GM18520 (cell line): ENCODE results near the gene PPIA.
"Not testable (repeated sequence)": the region's sequence is repeated elsewhere in the genome, so short reads cannot be mapped to it uniquely, and the experiment has no call there.

ENCODE experiments used
- ATAC-seq: cut with Tn5 transposase; IDR thresholded peaks from one replicate; pipeline ENCODE4 v1.9.1; 2021; ENCODE audit not compliant: unreplicated experiment

Gene PPIA

DNA sequence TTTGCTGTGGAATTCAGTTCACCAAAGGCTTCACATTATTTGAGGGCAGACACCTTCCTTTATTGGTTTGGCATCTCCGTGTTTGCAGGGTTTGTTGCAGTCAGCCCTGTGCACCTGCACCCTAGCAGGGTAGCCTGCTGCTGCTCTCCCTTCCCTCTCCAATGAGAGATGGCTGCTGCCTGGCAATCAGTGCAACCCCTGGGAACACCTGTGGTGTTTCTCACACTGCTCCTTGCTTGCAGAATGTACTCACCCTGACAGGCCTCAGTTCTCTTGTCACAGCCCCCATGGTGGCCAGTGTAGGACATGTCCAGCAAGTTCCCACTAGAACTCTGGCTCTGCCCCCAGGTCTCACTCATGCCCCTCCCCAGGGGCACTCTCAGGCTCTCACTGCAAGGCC, 12.1 kb upstream of the PPIA start:
- no peak for ATAC-seq

DNA sequence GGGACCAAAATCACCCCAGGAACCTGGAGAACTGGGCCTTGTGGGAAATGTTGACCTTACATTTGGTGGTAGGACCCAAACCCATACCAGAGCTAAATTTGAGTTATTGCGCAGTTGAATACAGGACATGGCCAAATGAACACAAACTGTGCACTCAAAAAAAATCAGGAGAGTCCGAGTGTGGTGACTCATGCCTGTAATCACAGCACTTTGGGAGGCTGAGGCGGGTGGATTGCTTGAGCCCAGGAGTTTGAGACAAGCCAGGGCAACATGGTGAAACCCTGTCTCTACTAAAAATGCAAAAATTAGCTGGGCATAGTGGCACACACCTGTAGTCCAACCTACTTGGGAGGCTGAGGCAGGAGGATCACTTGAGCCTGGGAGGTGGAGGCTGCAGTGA, 11.3 kb upstream of the PPIA start:
- not testable (repeated sequence) for ATAC-seq

DNA sequence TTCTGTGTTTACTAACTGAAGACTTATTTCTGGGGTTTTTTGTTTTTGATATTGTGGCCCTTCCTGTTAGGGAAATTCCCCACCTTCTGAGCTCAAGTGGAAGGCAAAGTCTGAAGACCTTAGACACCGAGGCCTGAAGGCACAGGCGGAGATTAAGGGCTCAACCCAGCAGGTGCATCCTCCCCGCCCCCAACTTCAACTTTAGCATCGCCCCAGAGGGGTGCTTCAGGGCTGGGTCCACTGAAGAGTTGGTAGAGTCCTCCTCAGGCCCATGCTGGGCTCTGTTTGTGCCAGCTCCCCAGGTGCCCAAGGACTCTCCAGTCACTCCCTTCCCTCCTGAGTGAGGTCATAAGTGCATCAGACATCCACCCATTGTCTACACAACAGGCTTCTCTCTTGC, 9.4 kb upstream of the PPIA start:
- ATAC-seq: no peak

DNA sequence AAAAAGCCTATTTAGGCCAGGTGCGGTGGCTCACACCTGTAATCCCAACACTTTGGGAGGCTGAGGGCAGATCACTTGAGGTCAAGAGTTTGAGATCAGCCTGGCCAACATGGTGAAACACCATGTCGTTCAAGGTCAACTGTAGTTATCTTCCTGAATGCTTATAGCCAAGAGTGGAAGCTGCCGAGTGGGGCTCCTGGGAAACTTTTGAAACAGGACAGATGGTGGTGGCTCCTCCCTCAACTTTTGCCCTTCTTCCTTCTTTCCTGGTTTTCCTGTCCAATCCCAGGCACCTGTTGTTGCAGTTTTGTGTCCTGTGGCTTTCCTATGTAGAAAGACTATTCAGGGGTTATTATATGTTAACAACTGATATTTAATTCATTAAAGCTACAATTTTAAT, 8.7 kb upstream of the PPIA start:
- no peak for ATAC-seq

DNA sequence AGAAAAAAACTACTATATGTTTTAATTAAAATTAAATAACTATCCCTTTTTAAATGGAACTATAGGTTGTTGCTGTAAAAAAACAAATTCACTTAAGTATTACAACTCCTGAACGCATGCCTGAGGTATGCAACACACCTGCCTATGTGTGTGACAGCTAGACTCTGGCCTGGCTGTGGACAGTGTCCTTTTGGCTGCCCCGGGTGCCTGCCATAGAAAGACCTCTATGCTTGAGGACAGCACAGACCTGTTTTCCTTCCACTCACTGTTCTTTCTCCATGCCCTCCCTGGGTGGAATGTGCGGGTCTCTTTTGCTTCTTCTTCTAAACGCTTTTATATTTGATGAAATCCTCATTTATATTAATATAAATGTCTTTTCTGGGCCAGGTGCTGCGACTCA, 6.5 kb upstream of the PPIA start:
- ATAC-seq: no peak

DNA sequence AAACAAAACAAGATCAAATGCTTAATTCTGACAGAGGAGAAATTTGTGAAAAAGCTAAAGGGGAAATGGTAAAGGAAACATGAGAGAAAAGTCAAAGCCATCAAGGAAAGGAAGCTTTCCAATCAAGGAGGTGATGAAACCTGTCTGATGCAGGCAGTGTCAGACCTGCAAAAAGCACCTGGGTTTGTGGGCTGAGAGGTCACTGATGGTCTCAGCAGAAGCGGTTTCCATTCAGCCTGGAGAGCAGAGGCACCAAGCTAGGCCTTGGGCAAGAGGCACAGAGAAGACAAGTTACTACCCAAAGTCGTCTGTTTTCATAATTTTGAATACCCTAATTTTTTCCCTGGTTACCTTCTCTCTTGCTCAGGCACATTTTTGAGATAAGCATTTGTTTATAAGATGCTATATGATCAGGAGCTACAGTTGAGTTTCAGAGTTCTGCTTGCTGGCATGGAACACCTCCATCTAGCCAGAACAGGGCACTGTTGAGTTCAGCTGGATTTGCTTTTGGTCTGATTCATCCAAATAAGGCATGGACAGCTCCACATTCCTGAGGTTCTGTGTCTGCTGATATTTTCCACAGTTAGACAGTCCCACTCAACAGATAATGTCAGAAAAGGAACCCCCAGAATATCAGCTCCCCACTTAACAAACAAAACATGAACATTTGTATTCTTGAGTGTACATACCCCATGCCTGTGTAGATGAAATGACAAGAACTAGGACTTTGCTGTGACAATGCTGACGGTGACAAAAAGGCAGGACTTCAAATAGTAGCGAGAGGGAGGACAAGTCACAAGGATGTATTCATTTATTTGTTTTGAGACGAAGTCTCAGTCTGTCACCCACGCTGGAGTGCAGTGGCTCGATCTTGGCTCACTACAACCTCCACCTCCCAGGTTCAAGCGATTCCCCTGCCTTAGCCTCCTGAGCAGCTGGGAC, 4.9 kb upstream of the PPIA start:
- no peak for ATAC-seq

DNA sequence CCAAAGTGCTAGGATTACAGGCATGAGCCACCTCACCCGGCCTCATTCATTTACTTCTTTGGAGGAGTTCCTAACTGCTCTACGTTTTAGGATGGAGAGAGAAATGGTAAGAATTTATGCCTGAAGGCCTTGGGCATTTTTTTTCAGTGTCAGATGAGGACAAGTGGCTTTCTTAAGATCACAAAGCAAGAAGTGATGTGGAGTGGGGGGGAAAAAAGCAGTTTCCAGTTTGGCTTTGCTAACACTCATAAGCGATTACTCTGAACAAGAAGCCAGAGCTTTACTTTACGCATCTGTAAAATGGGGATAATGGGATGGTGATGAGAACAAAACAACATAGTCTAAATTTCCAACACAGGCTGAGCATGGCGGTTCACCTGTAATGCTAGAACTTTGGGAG, 2.6 kb upstream of the PPIA start:
- ATAC-seq: no peak

DNA sequence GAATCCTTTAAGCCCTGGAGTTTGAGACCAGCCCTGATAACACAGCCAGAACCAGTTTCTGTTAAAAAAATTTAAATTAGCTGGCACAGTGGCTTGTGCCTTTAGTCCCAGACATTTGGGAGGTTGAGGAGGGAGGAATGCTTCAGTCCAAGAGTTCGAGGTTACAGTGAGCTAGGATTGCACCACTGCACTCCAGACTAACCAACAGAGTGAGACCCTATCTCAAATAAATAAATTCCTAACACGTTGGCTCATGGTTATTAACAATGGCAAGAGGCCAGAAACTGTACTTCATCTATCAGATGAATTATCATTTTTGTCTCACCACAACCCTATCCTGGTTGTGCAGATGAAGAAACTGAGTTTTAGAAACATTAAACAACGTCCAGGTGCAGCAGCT, 2.1 kb upstream of the PPIA start:
- no peak for ATAC-seq

DNA sequence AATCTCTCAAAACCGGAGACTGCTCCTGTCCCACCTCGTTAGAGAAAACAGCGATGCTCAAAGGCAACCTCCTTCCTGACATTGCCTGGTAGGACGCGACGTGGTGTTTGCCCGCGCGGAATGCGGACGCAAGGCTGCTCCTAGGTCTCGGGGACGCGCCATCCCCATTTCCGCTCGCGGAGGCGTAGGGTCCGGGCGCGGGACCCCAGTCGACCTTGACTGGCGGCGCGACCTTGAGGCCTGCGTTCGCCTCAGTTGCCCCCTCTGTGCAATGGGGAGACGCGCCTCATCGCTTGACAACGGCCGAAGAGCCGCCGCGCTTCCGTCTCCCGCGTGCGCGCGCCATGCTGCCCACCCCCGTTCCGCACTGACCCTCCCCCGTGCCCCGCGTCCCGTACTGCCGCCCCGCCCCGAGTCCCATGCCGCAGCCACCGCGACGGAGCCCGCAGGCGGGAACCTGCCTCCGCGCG, 412 bp upstream of the PPIA start:
- no peak for ATAC-seq

DNA sequence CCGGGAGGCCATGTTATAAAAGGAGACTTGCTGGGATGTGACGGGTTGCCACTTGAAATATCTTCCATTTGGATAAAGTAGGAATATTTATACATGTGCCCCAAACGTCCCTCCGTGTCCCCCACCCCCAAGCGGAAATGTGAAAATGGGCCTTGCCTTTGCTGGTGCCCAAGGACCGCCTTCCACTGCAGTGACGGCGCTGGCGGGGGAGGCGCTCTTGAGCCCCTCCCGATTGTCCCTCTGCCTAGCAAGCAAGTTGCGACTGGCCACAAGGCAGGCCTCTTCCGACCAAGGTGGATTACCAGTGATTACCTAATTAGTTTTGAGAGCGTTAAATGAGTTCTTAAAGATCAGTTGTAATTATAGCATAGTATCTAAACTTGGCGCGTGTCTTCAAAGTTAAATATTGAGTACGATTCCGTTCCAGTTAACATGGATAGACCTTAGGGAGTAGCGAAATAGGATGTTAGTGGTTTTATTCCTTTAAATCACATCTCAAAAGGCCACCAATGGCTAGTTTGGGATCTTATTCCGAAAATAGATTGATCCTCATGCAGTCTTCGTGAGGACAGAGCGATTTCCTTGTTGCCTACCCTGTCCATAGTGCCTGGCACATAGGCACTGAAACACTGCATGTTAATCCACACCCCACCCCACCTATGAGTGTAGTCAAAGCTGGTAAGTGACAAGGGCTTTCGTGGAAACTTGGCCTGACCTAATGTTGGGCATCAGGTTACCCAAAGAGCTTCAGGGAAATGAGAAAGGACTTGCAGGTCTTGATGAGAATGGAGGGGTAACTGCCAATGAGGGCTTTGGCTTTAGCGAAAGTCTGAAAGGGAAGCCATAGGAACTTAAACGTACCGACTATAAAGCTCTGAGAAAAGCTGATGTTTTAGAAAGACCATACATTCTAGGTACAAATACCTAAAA, 1.1 kb downstream of the PPIA start:
- peak; percentile 48 for ATAC-seq

DNA sequence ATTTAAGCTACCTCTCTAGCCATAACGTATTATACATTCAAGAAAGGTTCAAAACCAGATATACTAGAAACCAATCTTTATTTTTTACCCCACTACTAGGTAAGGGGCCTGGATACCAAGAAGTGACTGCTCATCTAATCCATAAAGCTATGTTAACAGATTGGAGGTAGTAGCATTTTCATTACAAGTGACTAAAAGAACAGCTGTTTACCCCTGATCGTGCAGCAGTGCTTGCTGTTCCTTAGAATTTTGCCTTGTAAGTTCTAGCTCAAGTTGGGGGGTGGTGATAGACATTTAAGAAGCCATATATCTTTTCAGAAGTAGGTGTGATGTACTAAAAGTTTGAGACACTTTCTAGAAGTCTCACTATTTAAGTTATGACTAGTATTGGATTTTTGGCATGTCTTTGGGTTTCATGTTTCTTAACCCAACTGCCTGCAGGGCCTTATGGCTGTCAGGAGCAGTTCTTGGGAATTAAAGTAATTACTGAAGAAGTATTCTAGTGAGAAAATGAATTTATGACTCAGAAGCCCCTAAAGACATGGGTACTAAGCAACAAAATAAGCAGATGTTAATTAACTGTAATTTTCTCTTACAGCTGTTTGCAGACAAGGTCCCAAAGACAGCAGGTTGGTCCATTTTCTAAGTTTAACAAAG, 2.3 kb downstream of the PPIA start:
- ATAC-seq: no peak

DNA sequence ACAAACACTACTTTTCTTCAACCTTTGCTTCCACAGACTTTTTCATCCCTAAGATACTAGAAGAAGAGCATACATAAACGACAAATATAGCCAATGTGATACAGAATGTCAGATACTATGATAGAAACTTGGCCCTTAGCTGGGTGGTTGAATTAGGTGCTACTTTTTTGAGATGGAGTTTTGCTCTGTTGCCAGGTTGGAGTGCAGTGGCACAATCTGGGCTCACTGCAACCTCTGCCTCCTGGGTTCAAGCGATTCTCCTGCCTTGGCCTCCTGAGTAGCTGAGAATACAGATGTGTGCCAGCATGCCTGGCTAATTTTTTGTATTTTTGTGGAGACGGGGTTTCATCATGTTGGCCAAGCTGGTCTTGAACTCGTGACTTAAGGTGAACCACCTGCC, 3.5 kb downstream of the PPIA start:
- no peak for ATAC-seq

DNA sequence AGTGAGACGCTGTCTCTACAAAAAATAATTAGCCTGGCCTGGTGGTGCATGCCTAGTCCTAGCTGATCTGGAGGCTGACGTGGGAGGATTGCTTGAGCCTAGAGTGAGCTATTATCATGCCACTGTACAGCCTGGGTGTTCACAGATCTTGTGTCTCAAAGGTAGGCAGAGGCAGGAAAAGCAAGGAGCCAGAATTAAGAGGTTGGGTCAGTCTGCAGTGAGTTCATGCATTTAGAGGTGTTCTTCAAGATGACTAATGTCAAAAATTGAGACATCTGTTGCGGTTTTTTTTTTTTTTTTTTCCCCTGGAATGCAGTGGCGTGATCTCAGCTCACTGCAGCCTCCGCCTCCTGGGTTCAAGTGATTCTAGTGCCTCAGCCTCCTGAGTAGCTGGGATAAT, 5.4 kb downstream of the PPIA start:
- no peak for ATAC-seq

DNA sequence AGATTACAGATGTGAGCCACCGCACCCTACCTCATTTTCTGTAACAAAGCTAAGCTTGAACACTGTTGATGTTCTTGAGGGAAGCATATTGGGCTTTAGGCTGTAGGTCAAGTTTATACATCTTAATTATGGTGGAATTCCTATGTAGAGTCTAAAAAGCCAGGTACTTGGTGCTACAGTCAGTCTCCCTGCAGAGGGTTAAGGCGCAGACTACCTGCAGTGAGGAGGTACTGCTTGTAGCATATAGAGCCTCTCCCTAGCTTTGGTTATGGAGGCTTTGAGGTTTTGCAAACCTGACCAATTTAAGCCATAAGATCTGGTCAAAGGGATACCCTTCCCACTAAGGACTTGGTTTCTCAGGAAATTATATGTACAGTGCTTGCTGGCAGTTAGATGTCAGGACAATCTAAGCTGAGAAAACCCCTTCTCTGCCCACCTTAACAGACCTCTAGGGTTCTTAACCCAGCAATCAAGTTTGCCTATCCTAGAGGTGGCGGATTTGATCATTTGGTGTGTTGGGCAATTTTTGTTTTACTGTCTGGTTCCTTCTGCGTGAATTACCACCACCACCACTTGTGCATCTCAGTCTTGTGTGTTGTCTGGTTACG, 6.0 kb downstream of the PPIA start:
- ATAC-seq: no peak

DNA sequence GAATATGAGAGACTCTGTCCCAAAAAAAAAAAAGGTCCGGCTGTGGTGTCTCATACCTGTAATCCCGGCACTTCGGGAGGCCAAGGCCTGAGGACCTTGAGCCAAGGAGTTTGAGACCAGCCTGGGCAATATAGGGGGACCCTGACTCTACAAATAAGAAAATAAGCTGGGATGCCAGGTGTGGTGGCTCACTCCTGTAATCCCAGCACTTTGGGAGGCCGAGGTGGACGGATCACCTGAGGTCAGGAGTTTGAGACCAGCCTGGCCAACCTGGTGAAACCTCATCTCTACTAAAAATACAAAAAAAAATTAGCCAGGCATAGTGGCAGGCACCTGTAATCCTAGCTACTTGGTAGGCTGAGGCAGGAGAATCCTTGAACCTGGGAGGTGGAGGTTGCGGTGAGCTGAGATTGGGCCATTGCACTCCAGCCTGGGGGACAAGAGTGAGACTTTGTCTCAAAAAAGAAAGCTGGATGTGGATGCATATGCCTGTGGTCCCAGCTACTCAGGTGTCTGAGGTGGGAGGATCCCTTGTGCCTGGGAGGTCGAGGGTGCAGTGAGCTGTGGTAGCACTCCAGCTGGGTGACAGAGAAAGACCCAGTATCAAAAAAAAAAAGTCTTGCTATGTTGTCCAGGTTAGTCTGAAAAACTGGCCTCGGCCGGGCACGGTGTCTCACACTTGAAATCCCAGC, 7.5 kb downstream of the PPIA start:
- ATAC-seq: not testable (repeated sequence)

DNA sequence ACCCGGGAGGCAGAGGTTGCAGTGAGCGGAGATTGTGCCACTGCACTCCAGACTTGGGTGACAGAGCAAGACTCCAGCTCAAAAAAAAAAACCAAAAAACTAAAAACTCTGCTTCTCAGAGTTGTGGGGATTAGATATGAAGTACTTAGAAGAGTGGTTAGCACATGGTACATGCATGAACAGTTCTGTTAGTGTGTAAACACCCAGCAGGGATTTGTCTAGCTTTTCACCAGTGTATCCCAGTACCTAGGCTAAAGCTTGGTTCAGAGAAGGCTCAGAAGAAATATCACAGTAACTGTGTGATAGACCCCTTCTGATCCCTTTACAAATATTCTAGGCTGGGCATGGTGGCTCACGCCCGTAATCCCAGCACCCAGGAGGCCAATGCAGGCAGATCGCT, 9.5 kb downstream of the PPIA start:
- ATAC-seq: no peak

DNA sequence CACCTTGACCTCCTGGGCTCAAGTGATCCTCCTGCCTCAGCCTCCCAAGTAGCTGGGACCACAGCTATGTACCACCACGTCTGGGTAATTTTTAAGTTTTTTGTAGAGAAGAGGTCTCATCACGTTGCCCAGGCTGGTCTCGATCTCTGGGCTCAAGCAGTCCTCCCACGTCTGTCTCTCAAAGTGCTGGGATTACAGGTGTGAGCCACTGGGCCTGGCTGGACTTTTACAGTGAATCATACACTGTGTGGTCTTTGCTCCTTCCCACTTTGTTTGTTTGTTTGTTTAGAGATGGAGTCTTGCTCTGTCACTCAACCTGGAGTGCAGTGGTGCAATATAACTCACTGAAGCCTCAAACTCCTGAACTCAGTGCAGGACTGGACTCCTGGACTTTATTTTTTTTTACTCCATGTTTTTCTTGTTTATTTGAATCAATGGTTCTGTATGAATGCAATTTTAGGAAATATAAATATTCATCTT, 12.5 kb downstream of the PPIA start:
- ATAC-seq: no peak

DNA sequence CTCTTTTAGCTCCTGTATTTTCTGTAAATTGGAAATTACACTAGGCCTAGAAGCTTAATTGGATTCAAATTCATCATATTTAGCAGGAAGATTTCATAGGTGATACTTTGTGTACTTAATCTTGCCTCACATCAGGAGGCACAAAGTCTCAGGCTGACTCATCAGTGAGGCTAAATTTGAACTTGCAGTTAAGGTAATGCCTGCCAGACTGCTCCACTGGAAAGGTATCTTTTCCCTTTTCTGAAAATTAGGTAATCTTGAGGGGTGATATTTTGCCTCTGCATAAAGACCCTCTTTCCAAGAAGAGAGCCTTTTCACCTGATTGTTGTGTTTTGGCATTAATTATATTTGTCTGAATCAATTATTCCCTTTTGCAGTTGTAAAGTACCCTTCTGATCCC, 14.6 kb downstream of the PPIA start:
- no peak for ATAC-seq

DNA sequence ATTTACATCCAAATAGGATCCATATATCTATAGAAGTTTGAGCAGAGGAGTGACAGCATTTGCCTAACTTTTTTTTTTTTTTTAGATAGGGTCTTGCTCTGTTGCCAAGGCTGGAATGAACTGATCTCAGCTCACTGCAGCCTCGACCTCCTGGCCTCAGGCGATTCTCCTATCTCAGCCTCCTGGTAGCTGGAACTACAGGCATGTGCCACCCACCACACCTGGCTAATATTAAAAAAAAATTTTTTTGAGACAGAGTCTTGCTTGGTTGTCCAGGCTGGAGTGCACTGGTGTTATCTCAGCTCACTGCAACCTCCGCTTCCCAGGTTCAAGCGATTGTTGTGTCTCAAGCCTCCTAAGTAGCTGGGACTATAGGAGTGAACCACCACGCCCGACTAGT, 15.1 kb downstream of the PPIA start:
- ATAC-seq: no peak

DNA sequence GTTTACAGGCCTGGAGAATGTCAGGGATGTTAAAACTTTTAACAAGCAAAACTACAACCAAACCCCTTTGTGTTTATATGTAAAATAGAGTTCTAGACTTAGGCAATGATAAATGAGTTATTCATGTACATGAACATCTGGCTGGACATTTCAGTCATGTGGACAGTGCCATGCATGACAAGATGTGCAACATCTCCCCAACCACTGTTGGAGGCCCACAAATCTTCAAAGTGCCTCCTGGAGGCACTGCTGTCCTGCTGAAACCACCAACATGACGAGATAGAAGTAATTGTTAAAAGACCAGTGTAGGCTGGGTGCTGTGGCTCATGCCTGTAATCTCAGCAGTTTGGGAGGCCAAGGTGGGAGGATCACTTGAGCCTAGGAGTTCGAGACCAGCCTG, 18.4 kb downstream of the PPIA start:
- ATAC-seq: no peak
